ENCODE results near the gene LPP.

The LPP gene

DNA sequence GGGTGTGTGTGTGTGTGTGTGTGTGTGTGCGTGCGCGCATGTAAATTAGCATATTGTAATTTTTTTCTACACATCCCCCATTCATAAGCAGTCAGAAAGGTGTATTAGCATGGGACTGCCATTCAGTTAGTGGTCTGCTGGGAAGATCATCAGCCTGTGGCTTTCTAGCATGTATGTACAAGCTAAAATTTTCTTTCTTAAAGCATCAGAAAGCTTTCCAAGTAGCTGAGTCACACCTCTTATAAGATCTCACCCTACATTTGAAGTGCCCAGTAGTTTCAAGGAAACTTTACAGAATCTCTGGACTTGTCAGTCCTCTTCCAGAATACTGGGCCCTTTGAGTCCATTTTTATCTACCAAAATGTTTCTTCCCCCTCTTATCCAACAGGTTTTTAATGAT is 606.5 kb downstream of the LPP start:
- no peaks in the 10 kb centered on the region for H3K9me3 Mint-ChIP-seq
- no peak overlapping the region for H3K27ac Mint-ChIP-seq
- peaks cover 8% of the 10 kb centered on the region for H3K36me3 Mint-ChIP-seq (ENCODE audit: low read depth)

DNA sequence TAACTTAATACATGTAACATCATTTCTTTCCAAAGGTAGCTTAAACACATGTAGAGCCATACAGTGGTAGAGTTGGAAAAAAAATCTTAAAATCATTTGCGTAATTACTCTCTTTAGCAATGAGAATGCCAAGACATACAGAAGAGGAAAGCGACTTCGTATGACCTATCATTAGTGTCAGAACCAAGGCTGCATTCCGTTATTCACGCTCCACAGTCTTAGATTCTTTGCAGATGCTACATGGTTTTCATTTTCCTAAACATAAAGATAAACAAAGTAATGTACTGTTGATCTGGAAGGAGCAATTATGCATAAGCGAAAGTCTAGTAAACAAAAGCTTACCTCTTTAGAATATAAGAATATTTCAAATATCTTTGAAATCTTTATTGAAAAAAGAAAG is 607.5 kb downstream of the LPP start:
- Mint-ChIP-seq H3K27me3 (ENCODE audit: low read depth) (peaks cover under 1% of the 10 kb centered on the region), H3K27ac (no peak overlapping the region), H3K4me1 (ENCODE audit: low read depth) (no peaks in the 10 kb centered on the region), H3K36me3 (ENCODE audit: low read depth) (peaks cover 8% of the 10 kb centered on the region), H3K4me3 (no peak overlapping the region), H3K9me3 (no peaks in the 10 kb centered on the region)
- DNase-seq (ENCODE audit: low spot score): no peak

More for the DNA sequence above, 606.5 kb downstream of the LPP start:
- H3K4me1 Mint-ChIP-seq (ENCODE audit: low read depth): no peaks in the 10 kb centered on the region
- no peak overlapping the region for H3K4me3 Mint-ChIP-seq
- H3K27me3 Mint-ChIP-seq (ENCODE audit: low read depth): peaks cover 3% of the 10 kb centered on the region
- DNase-seq (ENCODE audit: low spot score): no peak

DNA sequence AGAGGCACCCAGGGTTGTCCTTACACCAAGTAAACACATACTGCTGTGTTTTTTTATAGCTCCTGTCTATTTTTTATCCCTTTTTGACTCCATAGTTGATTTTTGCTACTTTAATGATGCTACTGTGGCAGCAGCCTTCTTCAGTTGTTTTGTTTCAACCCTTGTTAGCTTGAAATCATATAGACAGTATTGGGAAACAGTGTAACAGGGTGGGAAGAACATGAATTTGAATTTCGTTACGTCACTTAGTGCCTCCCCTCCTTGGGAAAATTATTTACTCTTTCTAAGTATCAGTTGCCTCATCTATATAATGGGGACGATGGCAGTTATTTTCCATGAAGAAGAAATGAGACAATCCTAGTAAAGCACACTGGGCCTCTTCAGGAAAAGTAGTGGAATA is 608.0 kb downstream of the LPP start:
- no peaks in the 10 kb centered on the region for H3K4me1 Mint-ChIP-seq (ENCODE audit: low read depth)
- no peak for DNase-seq (ENCODE audit: low spot score)
- no peaks in the 10 kb centered on the region for H3K9me3 Mint-ChIP-seq
- no peaks in the 10 kb centered on the region for H3K27me3 Mint-ChIP-seq (ENCODE audit: low read depth)
- H3K4me3 Mint-ChIP-seq: no peak overlapping the region
- peaks cover 8% of the 10 kb centered on the region for H3K36me3 Mint-ChIP-seq (ENCODE audit: low read depth)
- H3K27ac Mint-ChIP-seq: no peak overlapping the region

DNA sequence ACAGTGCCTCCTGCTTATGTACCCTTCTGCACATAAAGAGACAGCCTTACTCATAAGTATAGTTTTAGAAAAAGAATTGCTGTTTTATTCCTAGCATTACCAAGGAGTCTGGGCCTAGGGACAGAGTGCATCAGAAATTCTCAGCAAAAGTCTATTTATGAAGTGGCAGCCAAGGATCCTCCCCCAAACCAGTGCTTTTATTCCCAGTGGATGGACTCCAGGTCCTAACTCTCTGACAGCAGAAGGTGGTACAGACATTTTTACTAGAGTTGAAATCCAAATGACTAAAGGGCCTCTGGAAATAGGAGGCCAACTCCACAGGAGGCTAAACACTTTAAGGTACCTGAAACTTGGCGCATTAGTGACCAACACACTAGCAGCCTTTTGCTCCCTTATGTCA is 610.7 kb downstream of the LPP start:
- H3K9me3 Mint-ChIP-seq: no peaks in the 10 kb centered on the region
- H3K36me3 Mint-ChIP-seq (ENCODE audit: low read depth): peaks cover 7% of the 10 kb centered on the region
- no peaks in the 10 kb centered on the region for H3K4me1 Mint-ChIP-seq (ENCODE audit: low read depth)
- no peaks in the 10 kb centered on the region for H3K27me3 Mint-ChIP-seq (ENCODE audit: low read depth)
- DNase-seq (ENCODE audit: low spot score): no peak
- no peak overlapping the region for H3K27ac Mint-ChIP-seq
- H3K4me3 Mint-ChIP-seq: no peak overlapping the region

DNA sequence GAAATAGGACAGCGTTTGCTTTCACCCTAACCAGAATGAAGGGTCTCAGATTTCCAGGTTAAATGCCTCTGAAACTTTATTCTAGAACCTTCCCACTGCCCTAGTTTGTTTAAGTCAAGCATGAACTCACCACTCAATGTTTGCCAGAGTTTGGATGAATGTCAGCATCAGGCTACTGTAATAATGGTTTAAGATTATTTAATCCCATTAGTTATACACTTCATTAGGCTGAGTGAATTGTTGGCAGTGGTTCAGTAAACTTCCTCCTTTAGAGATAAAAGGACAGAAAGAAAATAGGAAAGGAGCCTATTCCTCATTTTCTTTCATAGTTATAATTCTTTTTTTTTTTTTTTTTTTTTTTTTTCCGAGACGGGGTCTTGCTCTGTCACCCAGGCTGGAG is 615.9 kb downstream of the LPP start:
- Mint-ChIP-seq H3K36me3 (ENCODE audit: low read depth) (no peaks in the 10 kb centered on the region), H3K27ac (no peak overlapping the region), H3K4me3 (no peak overlapping the region), H3K9me3 (no peaks in the 10 kb centered on the region), H3K4me1 (ENCODE audit: low read depth) (no peaks in the 10 kb centered on the region), H3K27me3 (ENCODE audit: low read depth) (no peaks in the 10 kb centered on the region)
- DNase-seq (ENCODE audit: low spot score): no peak

DNA sequence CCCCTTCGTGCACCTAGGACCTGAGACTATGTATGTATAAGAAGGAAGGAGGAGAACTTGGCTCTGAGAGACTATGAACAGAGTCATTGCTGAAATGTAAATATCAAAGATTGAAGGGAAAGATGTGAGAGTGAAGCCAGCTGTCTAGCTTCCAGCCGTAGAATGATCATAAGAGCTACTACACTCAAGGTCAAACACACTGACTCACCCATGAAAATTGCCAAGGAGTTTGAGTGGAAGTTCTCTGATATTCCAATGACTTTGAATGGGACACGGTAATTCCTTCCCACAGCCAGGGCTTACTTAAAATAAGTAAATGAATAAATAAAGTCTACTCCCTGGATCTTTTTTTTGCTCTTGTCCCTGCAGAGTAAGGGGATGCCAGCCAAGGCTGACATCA is 618.9 kb downstream of the LPP start:
- Mint-ChIP-seq H3K36me3 (ENCODE audit: low read depth) (no peaks in the 10 kb centered on the region), H3K4me3 (no peak overlapping the region), H3K4me1 (ENCODE audit: low read depth) (no peaks in the 10 kb centered on the region), H3K9me3 (no peaks in the 10 kb centered on the region), H3K27me3 (ENCODE audit: low read depth) (peaks cover 5% of the 10 kb centered on the region), H3K27ac (no peak overlapping the region)
- DNase-seq (ENCODE audit: low spot score): no peak

DNA sequence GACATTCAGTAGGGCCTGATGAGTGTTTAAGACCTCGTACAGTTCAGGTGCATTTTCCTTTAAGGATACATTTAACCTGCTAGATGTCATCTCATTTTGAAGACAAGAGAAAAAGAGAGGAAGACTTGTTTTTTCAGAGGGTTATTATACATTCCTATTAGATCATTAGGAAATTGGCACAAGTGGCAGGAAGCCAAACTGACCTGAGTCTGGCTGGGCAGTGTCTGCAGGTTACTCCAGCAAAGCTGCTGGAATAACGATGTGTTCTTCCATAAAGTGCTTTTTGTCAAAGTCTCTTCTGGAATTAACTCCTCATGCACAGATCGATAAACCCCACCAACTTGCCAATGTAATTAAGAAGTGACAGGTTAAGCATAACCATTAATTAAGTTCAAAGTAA is 621.5 kb downstream of the LPP start:
- DNase-seq (ENCODE audit: low spot score): no peak
- H3K36me3 Mint-ChIP-seq (ENCODE audit: low read depth): no peaks in the 10 kb centered on the region
- H3K4me3 Mint-ChIP-seq: no peak overlapping the region
- H3K9me3 Mint-ChIP-seq: no peaks in the 10 kb centered on the region
- peaks cover 5% of the 10 kb centered on the region for H3K27me3 Mint-ChIP-seq (ENCODE audit: low read depth)
- H3K4me1 Mint-ChIP-seq (ENCODE audit: low read depth): no peaks in the 10 kb centered on the region
- H3K27ac Mint-ChIP-seq: no peak overlapping the region

DNA sequence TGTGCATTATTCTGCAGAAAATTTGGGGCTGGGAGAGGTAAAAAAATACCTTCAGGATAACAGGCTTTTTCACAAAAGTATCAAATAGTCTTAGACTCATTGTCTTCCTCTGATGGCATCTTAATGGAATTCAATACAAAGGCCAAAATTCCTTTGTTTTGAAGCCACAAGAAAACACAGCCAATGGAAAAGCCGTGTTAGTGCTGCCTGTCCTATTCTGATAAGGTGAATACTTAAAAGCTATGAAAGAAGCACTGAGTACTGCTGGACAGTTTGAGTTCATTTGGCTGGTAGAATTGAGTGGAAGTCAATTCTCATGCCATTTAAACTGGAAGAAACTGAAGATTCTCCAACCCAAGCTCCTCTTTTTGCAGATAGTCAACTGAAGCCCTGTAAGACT is 622.5 kb downstream of the LPP start:
- Mint-ChIP-seq H3K36me3 (ENCODE audit: low read depth) (no peaks in the 10 kb centered on the region), H3K4me1 (ENCODE audit: low read depth) (no peaks in the 10 kb centered on the region), H3K9me3 (no peaks in the 10 kb centered on the region), H3K4me3 (no peak overlapping the region), H3K27me3 (ENCODE audit: low read depth) (peaks cover 5% of the 10 kb centered on the region), H3K27ac (no peak overlapping the region)
- DNase-seq (ENCODE audit: low spot score): no peak

DNA sequence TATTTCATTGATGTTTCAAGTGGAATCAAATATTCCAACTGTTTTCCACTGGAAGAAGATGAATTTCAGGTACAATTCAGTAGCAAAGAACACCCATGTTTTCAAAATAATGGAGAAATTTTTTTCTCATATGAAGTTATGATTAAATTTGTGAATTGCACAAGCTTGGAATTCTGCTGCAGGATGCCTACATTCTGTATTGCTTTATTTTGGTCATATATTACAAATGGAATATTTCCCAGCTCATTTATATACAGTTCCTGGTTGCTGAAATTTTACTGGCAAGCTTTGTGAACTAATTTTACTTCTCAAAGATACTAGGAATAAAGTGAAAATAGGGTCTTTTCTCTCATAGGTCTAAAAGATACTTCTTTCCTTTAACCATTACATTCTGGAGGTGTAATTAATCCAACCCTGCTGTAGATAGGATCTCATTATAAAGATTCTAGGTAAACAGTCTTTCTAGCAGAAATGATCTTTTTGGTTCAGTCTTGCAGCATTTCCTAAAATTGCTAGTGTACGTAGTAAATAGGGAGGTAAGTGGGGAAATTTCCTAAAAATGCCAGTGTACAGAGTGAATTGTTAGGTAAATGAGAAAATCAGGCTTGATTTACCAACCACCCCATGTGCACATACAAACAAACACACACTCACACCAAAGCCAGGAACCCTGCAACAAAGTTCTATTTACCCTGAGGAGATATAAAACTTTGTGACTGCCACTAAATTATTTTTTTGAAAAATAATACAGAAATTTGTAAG is 624.3 kb downstream of the LPP start:
- DNase-seq (ENCODE audit: low spot score): no peak
- H3K4me1 Mint-ChIP-seq (ENCODE audit: low read depth): peaks cover 6% of the 10 kb centered on the region
- no peak overlapping the region for H3K4me3 Mint-ChIP-seq
- H3K36me3 Mint-ChIP-seq (ENCODE audit: low read depth): no peaks in the 10 kb centered on the region
- H3K27ac Mint-ChIP-seq: no peak overlapping the region
- peaks cover 5% of the 10 kb centered on the region for H3K27me3 Mint-ChIP-seq (ENCODE audit: low read depth)
- no peaks in the 10 kb centered on the region for H3K9me3 Mint-ChIP-seq

DNA sequence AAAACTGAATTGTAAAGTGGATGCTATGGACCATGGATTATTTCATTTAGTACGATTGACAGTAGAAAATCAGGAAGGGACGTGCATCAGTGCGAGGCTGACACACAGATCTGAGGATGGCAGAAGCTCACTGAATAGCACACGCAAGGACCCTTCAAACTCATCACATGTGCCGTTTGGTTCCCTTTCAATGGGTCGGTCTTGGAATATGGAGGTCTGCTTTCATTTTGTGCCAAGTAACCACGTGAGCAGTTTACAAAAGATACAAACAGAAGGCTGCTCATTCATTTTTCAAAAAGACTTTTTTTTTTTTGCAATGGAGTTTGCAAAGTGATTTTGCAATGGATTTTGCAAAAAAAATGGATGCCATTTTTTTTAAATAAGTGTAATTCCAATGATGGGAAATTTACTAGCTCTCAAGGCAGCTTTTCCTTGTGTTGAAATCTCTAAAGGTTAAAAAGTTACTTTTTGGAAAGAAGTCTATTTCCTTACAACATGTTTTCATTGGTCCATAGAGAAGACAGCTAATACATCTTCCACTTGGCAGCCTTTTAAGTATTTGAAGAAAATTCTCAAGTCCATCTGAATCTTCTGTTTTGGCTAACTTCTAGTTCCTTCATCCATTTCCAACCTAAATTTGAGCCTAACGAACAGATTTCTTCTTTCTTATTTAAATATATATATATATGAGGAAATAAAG is 625.5 kb downstream of the LPP start:
- no peaks in the 10 kb centered on the region for H3K9me3 Mint-ChIP-seq
- H3K4me1 Mint-ChIP-seq (ENCODE audit: low read depth): peaks cover 6% of the 10 kb centered on the region
- no peak overlapping the region for H3K4me3 Mint-ChIP-seq
- H3K36me3 Mint-ChIP-seq (ENCODE audit: low read depth): no peaks in the 10 kb centered on the region
- DNase-seq (ENCODE audit: low spot score): no peak
- peaks cover 5% of the 10 kb centered on the region for H3K27me3 Mint-ChIP-seq (ENCODE audit: low read depth)
- H3K27ac Mint-ChIP-seq: no peak overlapping the region

DNA sequence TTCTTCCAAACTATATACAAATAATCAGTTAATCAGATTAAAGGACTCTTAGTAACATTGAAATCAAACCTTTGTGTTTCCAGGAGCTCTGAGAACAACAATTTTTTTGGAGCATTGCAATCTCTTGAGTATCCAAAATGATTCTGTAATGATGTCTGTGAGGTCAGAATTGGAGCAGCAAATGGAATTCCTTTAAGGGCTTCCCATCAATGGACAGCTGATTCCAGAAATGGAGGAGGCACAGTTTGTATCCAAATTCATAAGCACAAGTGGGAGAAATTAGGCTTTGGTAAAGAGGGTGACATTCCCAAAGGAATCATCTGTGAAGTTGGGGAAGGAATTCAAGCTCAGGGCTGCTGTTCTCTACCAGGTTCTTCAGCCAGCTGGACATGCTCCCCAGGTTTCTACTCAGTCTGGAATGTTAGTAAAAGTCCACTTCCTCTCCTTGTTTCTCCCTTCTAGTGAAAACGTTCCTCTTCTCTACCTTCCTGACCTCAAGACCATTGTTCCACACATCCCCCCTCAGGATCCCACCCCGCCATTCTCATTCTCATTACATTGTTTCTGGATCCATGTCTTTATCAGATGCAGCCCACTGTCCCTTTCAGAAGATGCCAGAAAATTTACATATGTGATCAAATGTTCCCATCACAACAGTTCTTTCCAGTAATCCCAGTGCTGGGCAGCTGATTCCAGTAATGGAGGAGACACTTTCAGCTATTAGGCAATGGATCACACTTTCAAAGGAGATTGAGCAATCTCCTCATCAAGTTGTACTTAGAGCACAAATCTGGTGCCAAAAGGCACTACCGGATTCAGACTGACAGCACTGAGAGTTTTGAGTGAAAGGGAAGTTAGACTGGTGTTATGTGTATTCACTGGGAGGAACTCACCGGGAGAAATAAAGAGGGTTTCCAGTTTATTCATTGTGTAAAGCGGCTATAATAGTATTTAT is 626.5 kb downstream of the LPP start:
- H3K4me1 Mint-ChIP-seq (ENCODE audit: low read depth): peaks cover 6% of the 10 kb centered on the region
- no peaks in the 10 kb centered on the region for H3K9me3 Mint-ChIP-seq
- DNase-seq (ENCODE audit: low spot score): no peak
- peaks cover 5% of the 10 kb centered on the region for H3K27me3 Mint-ChIP-seq (ENCODE audit: low read depth)
- no peak overlapping the region for H3K4me3 Mint-ChIP-seq
- H3K27ac Mint-ChIP-seq: no peak overlapping the region
- H3K36me3 Mint-ChIP-seq (ENCODE audit: low read depth): no peaks in the 10 kb centered on the region

DNA sequence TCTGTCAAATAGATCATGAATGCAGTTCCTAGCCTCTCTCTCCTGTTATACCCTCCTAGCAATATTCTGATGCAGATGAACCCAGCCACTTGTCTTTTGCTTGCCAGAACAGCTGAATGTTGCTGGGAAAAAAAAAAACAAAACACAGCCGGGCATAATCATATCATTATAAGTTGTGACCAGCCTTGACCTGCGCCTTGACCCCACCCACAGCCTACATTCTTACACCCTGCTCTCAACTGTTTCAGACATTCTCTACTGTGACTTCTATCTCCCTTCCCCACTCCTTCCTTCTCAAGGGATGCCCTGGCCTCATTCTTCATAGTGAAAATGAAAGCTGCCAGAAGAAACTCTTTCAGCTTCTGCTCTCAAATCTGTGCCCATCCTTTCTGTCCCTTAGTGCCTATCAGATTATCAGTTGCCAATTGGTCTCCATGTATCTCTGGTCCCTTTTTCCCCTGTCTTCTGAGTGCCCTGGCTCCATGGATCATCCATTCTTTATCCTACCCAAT is 628.7 kb downstream of the LPP start:
- Mint-ChIP-seq H3K27ac (no peak overlapping the region), H3K9me3 (no peaks in the 10 kb centered on the region), H3K4me1 (ENCODE audit: low read depth) (peaks cover 6% of the 10 kb centered on the region), H3K4me3 (no peak overlapping the region), H3K27me3 (ENCODE audit: low read depth) (no peaks in the 10 kb centered on the region), H3K36me3 (ENCODE audit: low read depth) (no peaks in the 10 kb centered on the region)
- DNase-seq (ENCODE audit: low spot score): no peak

DNA sequence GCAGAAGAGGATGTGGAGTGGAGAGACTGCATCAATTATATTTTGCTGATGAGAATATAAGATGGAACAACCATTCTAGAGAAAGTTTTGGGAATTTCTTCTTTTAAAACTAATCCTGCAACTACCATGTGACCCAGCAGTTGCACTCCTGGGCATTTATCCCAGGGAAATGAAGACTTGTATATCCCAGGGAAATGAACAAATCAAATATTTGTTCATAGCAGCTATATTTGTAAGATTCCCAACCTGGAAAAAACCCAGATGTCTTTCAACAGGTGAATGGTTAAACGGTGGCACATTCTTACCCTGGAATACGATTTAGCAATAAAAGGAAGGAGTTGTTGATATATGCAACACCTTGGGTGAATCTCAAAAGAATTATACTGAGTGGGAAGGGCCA is 632.5 kb downstream of the LPP start:
- Mint-ChIP-seq H3K9me3 (no peaks in the 10 kb centered on the region), H3K4me1 (ENCODE audit: low read depth) (peaks cover 6% of the 10 kb centered on the region), H3K4me3 (no peak overlapping the region), H3K27ac (no peak overlapping the region), H3K36me3 (ENCODE audit: low read depth) (no peaks in the 10 kb centered on the region), H3K27me3 (ENCODE audit: low read depth) (no peaks in the 10 kb centered on the region)
- DNase-seq (ENCODE audit: low spot score): no peak

DNA sequence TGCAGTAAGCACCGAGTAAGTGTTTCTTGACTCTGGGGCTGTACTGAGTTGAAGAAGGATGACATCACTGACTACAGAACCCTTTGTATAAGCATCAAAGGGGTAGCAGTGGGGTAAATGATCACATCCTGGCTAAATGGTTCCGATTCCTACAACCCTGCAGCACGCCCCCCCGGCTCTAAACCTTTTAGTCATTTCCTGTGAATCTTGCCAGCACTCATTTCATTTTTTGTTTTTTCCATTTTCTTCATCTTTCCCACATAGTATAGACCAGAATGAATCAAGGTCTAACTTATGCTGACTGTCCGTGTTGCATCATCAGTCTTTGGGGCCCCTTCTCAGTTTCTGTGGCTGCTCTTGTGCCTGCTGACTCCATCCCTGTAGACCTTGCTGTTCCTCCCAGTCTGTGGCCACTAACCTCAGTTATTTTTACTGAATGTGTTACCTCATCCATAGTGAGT is 634.7 kb downstream of the LPP start:
- H3K36me3 Mint-ChIP-seq (ENCODE audit: low read depth): peaks cover 4% of the 10 kb centered on the region
- H3K27ac Mint-ChIP-seq: no peak overlapping the region
- H3K4me3 Mint-ChIP-seq: no peak overlapping the region

More for the DNA sequence above, 634.7 kb downstream of the LPP start:
- Mint-ChIP-seq H3K9me3 (no peaks in the 10 kb centered on the region), H3K4me1 (ENCODE audit: low read depth) (no peaks in the 10 kb centered on the region), H3K27me3 (ENCODE audit: low read depth) (no peaks in the 10 kb centered on the region)
- DNase-seq (ENCODE audit: low spot score): peak; percentile 84
